GM12878 (cell line): ENCODE data around the gene SLC38A1. TPM values are rescaled to one million over a fixed set of nuclear protein-coding genes. Genes with fewer than 3 reads are reported as not detected.

Experiments
- ATAC-seq: fragments of 200-7000 bp; cut with Tn5 transposase; 3 replicates; pipeline ENCODE4 v1.9.1; 2020; ENCODE audit warnings: mild to moderate bottlenecking, moderate library complexity
- BruUV-seq: library from RNA; stranded (reverse); fragments of 400-500 nt; replicated peaks from 2 replicates; lab custom pipeline; 2021; lab: Mats Ljungman, UMichigan
- CTCF ChIA-PET: fragments of 300-600 bp; sonication (Branson Sonifier 250); formaldehyde crosslinking; extraction: SDS; loops from one replicate; lab custom pipeline; 2021; ENCODE audit warnings: inconsistent platforms; lab: Yijun Ruan, JAX
- POLR2A ChIA-PET: fragments of 350-600 bp; formaldehyde crosslinking; extraction: SDS; loops from one replicate; lab custom pipeline; 2021; ENCODE audit warnings: inconsistent platforms; lab: Charles Lee
- RAD21 ChIA-PET: fragments of 300-600 bp; sonication (Branson Sonifier 250); formaldehyde crosslinking; loops from one replicate; lab custom pipeline; 2023; ENCODE audit warnings: antibody characterized with exemption; ENCODE audit not compliant: unreplicated experiment; lab: Charles Lee
- SMC1A ChIA-PET: fragments of 300-600 bp; sonication (Branson Sonifier 250); formaldehyde crosslinking; loops from one replicate; lab custom pipeline; 2023; ENCODE audit not compliant: unreplicated experiment, uncharacterized antibody; lab: Charles Lee
- DNase-seq: peaks from one replicate; pipeline ENCODE4 v3.0.0-alpha.2; 2011; ENCODE audit warnings: low read depth, low spot score
- FAIRE-seq: peaks from 3 replicates; lab custom pipeline; 2011; peaks lifted over from hg19 to GRCh38; lab: Jason Lieb, UNC
- H2AFZ ChIP-seq: 2 replicates; pipeline ENCODE4 v1.6.0; 2011; ENCODE audit warnings: low read depth, low read length, control low read depth; ENCODE audit not compliant: control insufficient read depth
- H3K27ac ChIP-seq: 2 replicates; pipeline ENCODE4 v1.5.1; 2011; ENCODE audit warnings: control low read depth; ENCODE audit not compliant: control insufficient read depth, insufficient read depth
- H3K27me3 ChIP-seq, 2 experiments: replicated peaks in 1 of 2; 2 replicates each; pipeline versions ENCODE4 v1.6.0 to v1.6.1; 2011; ENCODE audit warnings: low read length in 1 of 2; ENCODE audit not compliant: control insufficient read depth in 2 of 2, insufficient read depth in 2 of 2
- H3K36me3 ChIP-seq, 2 experiments: 2 replicates each; pipeline ENCODE4 v1.5.1; 2011; ENCODE audit warnings: low read length in 1 of 2; ENCODE audit not compliant: control insufficient read depth in 2 of 2, insufficient read depth in 2 of 2
- H3K4me1 ChIP-seq: 2 replicates; pipeline ENCODE4 v1.6.1; 2011; ENCODE audit warnings: mild to moderate bottlenecking, low read length, moderate library complexity, mixed read lengths; ENCODE audit not compliant: control insufficient read depth, insufficient read depth
- H3K4me2 ChIP-seq: 2 replicates; pipeline ENCODE4 v1.6.0; 2011; ENCODE audit warnings: control low read depth; ENCODE audit not compliant: control insufficient read depth, insufficient read depth
- H3K4me3 ChIP-seq: fragments of 200-600 bp; sonication (generic); 2 replicates; pipeline ENCODE4 v1.5.1; 2016
- H3K79me2 ChIP-seq: 2 replicates; pipeline ENCODE4 v1.6.0; 2011; ENCODE audit warnings: low read length; ENCODE audit not compliant: control insufficient read depth, insufficient read depth
- H3K9ac ChIP-seq: 2 replicates; pipeline ENCODE4 v1.8.0; 2011; ENCODE audit warnings: low read length, control low read depth, mixed read lengths; ENCODE audit not compliant: control insufficient read depth, insufficient read depth
- H3K9me3 ChIP-seq: replicated peaks from 3 replicates; pipeline ENCODE4 v1.5.1; 2011; ENCODE audit warnings: mild to moderate bottlenecking, low read length; ENCODE audit not compliant: control insufficient read depth, insufficient read depth
- H4K20me1 ChIP-seq: 2 replicates; pipeline ENCODE4 v1.6.0; 2011; ENCODE audit not compliant: control insufficient read depth, insufficient read depth
- BHLHE40 ChIP-seq, 2 experiments: fragments of 450-650 bp in 1 of 2; IDR thresholded peaks; 2 replicates each; pipeline ENCODE4 v1.6.1; 2011 to 2017; ENCODE audit warnings: low read depth in 2 of 2, borderline replicate concordance in 1 of 2, improper control_type of control experiment in 1 of 2, low read length in 1 of 2, mild to moderate bottlenecking in 1 of 2
- HDAC6 ChIP-seq: fragments of 200-600 bp; sonication (generic); IDR thresholded peaks from one replicate; pipeline ENCODE4 v1.8.0; 2017; ENCODE audit warnings: antibody characterized with exemption; ENCODE audit not compliant: unreplicated experiment
- PBX3 ChIP-seq: IDR thresholded peaks from 2 replicates; pipeline ENCODE4 v1.6.1; 2011; ENCODE audit warnings: mild to moderate bottlenecking, low read depth, low read length, moderate library complexity; ENCODE audit not compliant: insufficient replicate concordance
- SIX5 ChIP-seq: IDR thresholded peaks from 2 replicates; pipeline ENCODE4 v1.6.1; 2011; ENCODE audit warnings: mild to moderate bottlenecking, low read depth, low read length, moderate library complexity; ENCODE audit not compliant: severe bottlenecking
- ZNF592 ChIP-seq: fragments of 450-650 bp; IDR thresholded peaks from 2 replicates; pipeline ENCODE4 v1.6.1; 2017; ENCODE audit warnings: mild to moderate bottlenecking, moderate library complexity
- whole genome bisulfite sequencing: methylation state at CpG from one replicate; pipeline ENCODE4 v1.1.6; 2016; ENCODE audit warnings: low lambda C conversion rate; ENCODE audit not compliant: insufficient replicate concordance, insufficient coverage; ENCODE audit errors: missing lambda C conversion rate; 5-methylcytosine and 5-hydroxymethylcytosine counted together
- in situ Hi-C: fragments of 300-500 bp; cut with MboI; formaldehyde crosslinking; loops from 9 replicates; pipeline ENCODE4 v1.14.3; 2018; ENCODE audit warnings: mixed read lengths
- intact Hi-C: fragments of 100-400 bp; cut with micrococcal nuclease; formaldehyde crosslinking; loops from one replicate; pipeline ENCODE4 v1.14.2; 2022; ENCODE audit not compliant: unreplicated experiment
- polyA plus RNA-seq, 11 experiments: library from polyadenylated mRNA; depleted of rRNA in 4 of 11; unstranded in 6 of 11; stranded (reverse) in 5 of 11; fragments of >200 nt; fragmentation: Nextera tagmentation in 4 of 11; fragmentation: Illumina TruSeq in 1 of 11; extraction: Ambion mirVana in 4 of 11; extraction: Trizol in 1 of 11; gene quantifications; 1 replicate in 1 of 11; 2 replicates in 10 of 11; pipeline versions ENCODE4 v1.2.1 to v1.2.3, GENCODE V29; 2011 to 2016; ENCODE audit warnings: inconsistent platforms in 2 of 11, missing spikeins in 2 of 11, low read depth in 1 of 11
- total RNA-seq, 4 experiments: library from RNA; depleted of rRNA in 3 of 4; stranded (reverse); fragments of >200 nt in 3 of 4; fragmentation: Illumina TruSeq in 1 of 4; extraction: Trizol in 1 of 4; gene quantifications; 2 replicates each; pipeline versions ENCODE4 v1.2.1 to v1.2.3, GENCODE V29; 2013 to 2021
- TF ChIP-seq, protein P1 (sequence below): fragments of 450-650 bp; IDR thresholded peaks from 2 replicates; pipeline ENCODE4 v1.6.1; 2017; ENCODE audit warnings: mild to moderate bottlenecking, moderate library complexity
- TF ChIP-seq, protein P2 (sequence below): IDR thresholded peaks from 2 replicates; pipeline ENCODE4 v1.6.1; 2012; ENCODE audit warnings: low read depth, low read length, improper control_type of control experiment

Gene SLC38A1
- total and polyA plus RNA-seq, 10 of the 15 experiments (the other 5 are each of a cell fraction or from before 2014, with no cell fraction given): 38.1 to 191 (median 144) TPM

DNA sequence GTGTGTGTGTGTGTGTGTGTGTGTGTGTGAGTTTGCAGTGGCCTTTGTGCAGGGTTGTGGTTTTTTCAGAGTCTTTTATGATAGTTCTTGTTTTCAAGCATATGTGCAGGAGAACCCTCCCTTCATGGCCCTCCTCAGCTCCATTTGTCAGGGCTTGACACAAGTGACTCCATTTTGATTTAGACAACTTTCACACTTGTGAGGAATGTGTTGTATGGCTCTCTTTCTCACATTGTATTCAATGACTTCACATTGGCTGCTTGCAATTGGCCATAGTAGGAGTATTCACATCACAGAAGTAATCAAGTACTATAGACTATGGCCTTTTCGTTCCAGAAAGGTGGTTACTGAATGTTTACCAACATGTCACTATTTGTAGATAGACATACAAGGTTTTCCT, 133.1 kb downstream of the SLC38A1 start:
- Histone ChIP-seq H3K79me2 (no peaks in the 10 kb centered on the region), H3K36me3 (no peaks in the 10 kb centered on the region), H3K9ac (no peak overlapping the region), H3K27me3 (no peaks in the 10 kb centered on the region), H3K4me1 (no peaks in the 10 kb centered on the region), H3K27ac (no peak overlapping the region), H3K4me3 (no peak overlapping the region), H2AFZ (no peak overlapping the region), H3K9me3 (no peaks in the 10 kb centered on the region), H4K20me1 (no peaks in the 10 kb centered on the region), H3K4me2 (no peak overlapping the region)
- in situ Hi-C loops (loop anchor here (25.0 kb wide), 2 partner anchors 527 to 877 kb away; no protein-coding TSS in a partner anchor), intact Hi-C loops (no loop called here)
- TF ChIP-seq, protein P1, sequence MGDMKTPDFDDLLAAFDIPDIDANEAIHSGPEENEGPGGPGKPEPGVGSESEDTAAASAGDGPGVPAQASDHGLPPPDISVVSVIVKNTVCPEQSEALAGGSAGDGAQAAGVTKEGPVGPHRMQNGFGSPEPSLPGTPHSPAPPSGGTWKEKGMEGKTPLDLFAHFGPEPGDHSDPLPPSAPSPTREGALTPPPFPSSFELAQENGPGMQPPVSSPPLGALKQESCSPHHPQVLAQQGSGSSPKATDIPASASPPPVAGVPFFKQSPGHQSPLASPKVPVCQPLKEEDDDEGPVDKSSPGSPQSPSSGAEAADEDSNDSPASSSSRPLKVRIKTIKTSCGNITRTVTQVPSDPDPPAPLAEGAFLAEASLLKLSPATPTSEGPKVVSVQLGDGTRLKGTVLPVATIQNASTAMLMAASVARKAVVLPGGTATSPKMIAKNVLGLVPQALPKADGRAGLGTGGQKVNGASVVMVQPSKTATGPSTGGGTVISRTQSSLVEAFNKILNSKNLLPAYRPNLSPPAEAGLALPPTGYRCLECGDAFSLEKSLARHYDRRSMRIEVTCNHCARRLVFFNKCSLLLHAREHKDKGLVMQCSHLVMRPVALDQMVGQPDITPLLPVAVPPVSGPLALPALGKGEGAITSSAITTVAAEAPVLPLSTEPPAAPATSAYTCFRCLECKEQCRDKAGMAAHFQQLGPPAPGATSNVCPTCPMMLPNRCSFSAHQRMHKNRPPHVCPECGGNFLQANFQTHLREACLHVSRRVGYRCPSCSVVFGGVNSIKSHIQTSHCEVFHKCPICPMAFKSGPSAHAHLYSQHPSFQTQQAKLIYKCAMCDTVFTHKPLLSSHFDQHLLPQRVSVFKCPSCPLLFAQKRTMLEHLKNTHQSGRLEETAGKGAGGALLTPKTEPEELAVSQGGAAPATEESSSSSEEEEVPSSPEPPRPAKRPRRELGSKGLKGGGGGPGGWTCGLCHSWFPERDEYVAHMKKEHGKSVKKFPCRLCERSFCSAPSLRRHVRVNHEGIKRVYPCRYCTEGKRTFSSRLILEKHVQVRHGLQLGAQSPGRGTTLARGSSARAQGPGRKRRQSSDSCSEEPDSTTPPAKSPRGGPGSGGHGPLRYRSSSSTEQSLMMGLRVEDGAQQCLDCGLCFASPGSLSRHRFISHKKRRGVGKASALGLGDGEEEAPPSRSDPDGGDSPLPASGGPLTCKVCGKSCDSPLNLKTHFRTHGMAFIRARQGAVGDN: peak; percentile 64
- TF ChIP-seq, protein P2, sequence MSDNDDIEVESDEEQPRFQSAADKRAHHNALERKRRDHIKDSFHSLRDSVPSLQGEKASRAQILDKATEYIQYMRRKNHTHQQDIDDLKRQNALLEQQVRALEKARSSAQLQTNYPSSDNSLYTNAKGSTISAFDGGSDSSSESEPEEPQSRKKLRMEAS: no peak
- TF ChIP-seq PBX3 (no peak), BHLHE40 (IDR thresholded peaks at IDR 0.05; ENCODE audit: borderline replicate concordance in 1 of 2, low read depth in 2 of 2, low read length in 1 of 2) (no peak), HDAC6 (no peak), ZNF592 (0 out of 2 replicates have a peak, but pooled peaks have one; percentile 67), SIX5 (no peak)
- FAIRE-seq: no peak
- RAD21 ChIA-PET: no interaction called here
- DNase-seq: no peak
- ATAC-seq: no peak
- POLR2A ChIA-PET: no interaction called here
- CTCF ChIA-PET: interaction anchor here (1.0 to 4.1 kb wide), 2 partner anchors 10 to 24 kb away, joined by 3 to 30 read pairs; no protein-coding TSS in a partner anchor
- BruUV-seq: no TSS peak
- 80% methylated on average over 1 of the region's 1 CpG for WGBS
- SMC1A ChIA-PET: interaction anchor here (1.1 to 2.0 kb wide), 2 partner anchors 10 to 40 kb away, joined by 4 to 8 read pairs; no protein-coding TSS in a partner anchor
